Measurements from ENCODE around the gene MET.

MET gene

DNA sequence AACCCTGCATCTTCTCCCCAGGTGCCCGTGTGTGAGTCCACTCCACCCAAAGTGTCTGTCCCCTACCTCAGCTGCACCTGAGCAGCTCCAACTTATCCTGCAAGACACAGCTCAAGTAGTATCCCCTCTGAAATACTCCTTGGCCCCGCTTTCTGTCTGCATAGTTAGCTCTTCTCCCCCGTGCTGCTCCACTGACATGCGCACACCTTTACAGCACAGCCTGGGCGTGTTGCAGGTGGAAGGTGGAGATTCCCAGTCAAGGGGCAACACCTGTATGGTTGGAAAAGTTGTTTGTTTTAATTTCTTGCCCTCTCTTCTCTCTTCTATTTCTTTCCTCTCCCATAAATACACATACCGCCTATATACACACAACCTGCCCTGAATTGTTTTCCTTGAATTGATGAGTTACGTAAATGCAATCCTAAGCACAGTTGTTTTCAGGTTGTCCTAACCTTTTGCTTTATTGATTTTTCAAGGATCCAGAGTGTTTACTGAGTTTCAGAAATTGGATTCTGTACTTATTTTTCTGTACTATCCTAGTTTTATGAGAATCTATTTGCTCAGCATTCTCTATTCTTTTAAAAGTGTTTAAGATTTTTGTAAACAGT is 14.9 kb downstream of the MET start:
- DNase-seq (ENCODE audit: low read depth) = no peak
- TF ChIP-seq, protein P1, sequence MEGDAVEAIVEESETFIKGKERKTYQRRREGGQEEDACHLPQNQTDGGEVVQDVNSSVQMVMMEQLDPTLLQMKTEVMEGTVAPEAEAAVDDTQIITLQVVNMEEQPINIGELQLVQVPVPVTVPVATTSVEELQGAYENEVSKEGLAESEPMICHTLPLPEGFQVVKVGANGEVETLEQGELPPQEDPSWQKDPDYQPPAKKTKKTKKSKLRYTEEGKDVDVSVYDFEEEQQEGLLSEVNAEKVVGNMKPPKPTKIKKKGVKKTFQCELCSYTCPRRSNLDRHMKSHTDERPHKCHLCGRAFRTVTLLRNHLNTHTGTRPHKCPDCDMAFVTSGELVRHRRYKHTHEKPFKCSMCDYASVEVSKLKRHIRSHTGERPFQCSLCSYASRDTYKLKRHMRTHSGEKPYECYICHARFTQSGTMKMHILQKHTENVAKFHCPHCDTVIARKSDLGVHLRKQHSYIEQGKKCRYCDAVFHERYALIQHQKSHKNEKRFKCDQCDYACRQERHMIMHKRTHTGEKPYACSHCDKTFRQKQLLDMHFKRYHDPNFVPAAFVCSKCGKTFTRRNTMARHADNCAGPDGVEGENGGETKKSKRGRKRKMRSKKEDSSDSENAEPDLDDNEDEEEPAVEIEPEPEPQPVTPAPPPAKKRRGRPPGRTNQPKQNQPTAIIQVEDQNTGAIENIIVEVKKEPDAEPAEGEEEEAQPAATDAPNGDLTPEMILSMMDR (IDR thresholded peaks at IDR 0.05; ENCODE audit: insufficient read depth, low read depth, low read length, missing control alignments) = no peak
- no peak overlapping the region for H3K4me3 ChIP-seq (ENCODE audit: low read length)

DNA sequence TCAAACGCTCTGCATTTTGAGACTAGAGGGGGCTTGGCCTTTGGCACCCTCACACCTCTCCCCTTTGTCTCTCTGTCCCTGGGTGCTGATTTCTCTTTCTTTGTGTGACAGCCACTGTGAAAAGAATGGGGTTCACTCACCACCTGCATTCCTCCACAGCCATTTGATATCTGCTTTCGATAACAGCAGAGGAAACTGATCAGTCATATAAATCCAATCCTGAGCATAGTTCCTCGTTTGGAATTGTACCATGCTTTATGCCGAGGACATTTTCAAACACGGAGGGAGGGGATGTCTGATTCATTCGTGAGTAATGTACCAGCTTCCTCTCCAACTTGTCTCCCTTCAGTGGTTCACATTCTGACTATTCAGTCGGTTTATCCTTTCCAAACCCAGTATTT is 15.8 kb downstream of the MET start:
- DNase-seq (ENCODE audit: low read depth) = peak; percentile 88
- TF ChIP-seq, protein P1 (IDR thresholded peaks at IDR 0.05; ENCODE audit: insufficient read depth, low read depth, low read length, missing control alignments) = no peak
- no peak overlapping the region for H3K4me3 ChIP-seq (ENCODE audit: low read length)

GRCh38 chr7:116689790-116690259 is 17.8 kb downstream of the MET start:
- H3K4me3 ChIP-seq (ENCODE audit: low read length) = no peak overlapping the region
- TF ChIP-seq, protein P1 (IDR thresholded peaks at IDR 0.05; ENCODE audit: insufficient read depth, low read depth, low read length, missing control alignments) = no peak
- DNase-seq (ENCODE audit: low read depth) = peak; percentile 67

DNA sequence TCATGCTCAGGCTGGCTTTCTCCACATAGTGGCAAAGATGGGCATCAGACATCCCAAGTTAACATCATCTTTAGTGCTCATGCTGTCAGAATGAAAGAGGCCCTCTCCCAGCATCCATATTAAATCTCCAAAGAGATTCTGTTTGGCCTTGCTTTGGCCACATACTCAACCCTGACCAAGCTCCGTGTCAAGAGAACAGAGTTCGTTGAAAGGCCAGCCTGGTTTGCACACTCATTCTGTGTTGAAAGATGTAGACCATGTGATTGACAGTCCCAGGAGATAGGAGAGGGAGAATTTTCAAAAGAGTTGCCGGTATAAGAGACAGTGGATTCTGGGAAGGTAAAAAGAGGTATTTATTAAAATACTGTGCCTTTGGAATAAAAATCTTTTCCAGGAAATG is 19.7 kb downstream of the MET start:
- DNase-seq (ENCODE audit: low read depth) = peak; percentile 61
- TF ChIP-seq, protein P1 (IDR thresholded peaks at IDR 0.05; ENCODE audit: insufficient read depth, low read depth, low read length, missing control alignments) = no peak
- H3K4me3 ChIP-seq (ENCODE audit: low read length) = no peak overlapping the region

- TF ChIP-seq, protein P1 (IDR thresholded peaks at IDR 0.05; ENCODE audit: insufficient read depth, low read depth, low read length, missing control alignments) = no peak
- DNase-seq (ENCODE audit: low read depth) = peak; percentile 85
- H3K4me3 ChIP-seq (ENCODE audit: low read length) = no peak overlapping the region
These were observed 20.7 kb downstream of the MET start for GRCh38 chr7:116692401-116693308.

DNA sequence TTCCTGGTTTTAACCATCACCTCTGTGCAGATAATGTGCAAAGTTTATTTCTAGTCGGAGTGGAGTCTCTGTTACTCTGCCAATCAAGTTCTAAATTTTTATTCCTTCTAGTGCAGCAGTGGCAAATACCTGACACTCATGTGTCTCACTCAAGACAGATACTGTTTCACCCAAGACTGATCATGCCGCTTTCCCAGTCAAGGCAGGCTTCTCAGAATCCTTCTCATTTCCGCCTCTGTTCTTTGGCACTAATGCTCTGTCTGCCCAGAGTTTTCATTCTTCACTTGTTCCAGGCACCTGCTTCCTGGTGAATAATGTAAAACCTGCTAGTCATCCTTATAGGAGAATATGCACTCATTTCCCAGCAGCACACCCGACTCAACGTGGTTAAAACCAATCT is 24.7 kb downstream of the MET start:
- H3K4me3 ChIP-seq (ENCODE audit: low read length) = no peak overlapping the region
- no peak for DNase-seq (ENCODE audit: low read depth)
- TF ChIP-seq, protein P1 (IDR thresholded peaks at IDR 0.05; ENCODE audit: insufficient read depth, low read depth, low read length, missing control alignments) = no peak
